GM12878 (cell line): ENCODE measurements around the gene UPF1. TPM values are rescaled to one million over a fixed set of nuclear protein-coding genes. Genes with fewer than 3 reads are reported as not detected.

Source experiments
- ATAC-seq: fragments of 200-7000 bp; cut with Tn5 transposase; 3 replicates; pipeline ENCODE4 v1.9.1; 2020; ENCODE audit warnings: mild to moderate bottlenecking, moderate library complexity
- BruUV-seq: library from RNA; stranded (reverse); fragments of 400-500 nt; replicated peaks from 2 replicates; lab custom pipeline; 2021; lab: Mats Ljungman, UMichigan
- CTCF ChIA-PET: fragments of 300-600 bp; sonication (Branson Sonifier 250); formaldehyde crosslinking; extraction: SDS; loops from one replicate; lab custom pipeline; 2021; ENCODE audit warnings: inconsistent platforms; lab: Yijun Ruan, JAX
- POLR2A ChIA-PET: fragments of 350-600 bp; formaldehyde crosslinking; extraction: SDS; loops from one replicate; lab custom pipeline; 2021; ENCODE audit warnings: inconsistent platforms; lab: Charles Lee
- RAD21 ChIA-PET: fragments of 300-600 bp; sonication (Branson Sonifier 250); formaldehyde crosslinking; loops from one replicate; lab custom pipeline; 2023; ENCODE audit warnings: antibody characterized with exemption; ENCODE audit not compliant: unreplicated experiment; lab: Charles Lee
- SMC1A ChIA-PET: fragments of 300-600 bp; sonication (Branson Sonifier 250); formaldehyde crosslinking; loops from one replicate; lab custom pipeline; 2023; ENCODE audit not compliant: unreplicated experiment, uncharacterized antibody; lab: Charles Lee
- DNase-seq: peaks from one replicate; pipeline ENCODE4 v3.0.0-alpha.2; 2011; ENCODE audit warnings: low read depth, low spot score
- FAIRE-seq: peaks from 3 replicates; lab custom pipeline; 2011; peaks lifted over from hg19 to GRCh38; lab: Jason Lieb, UNC
- H2AFZ ChIP-seq: 2 replicates; pipeline ENCODE4 v1.6.0; 2011; ENCODE audit warnings: low read depth, low read length, control low read depth; ENCODE audit not compliant: control insufficient read depth
- H3K27ac ChIP-seq: 2 replicates; pipeline ENCODE4 v1.5.1; 2011; ENCODE audit warnings: control low read depth; ENCODE audit not compliant: control insufficient read depth, insufficient read depth
- H3K27me3 ChIP-seq, 2 experiments: replicated peaks in 1 of 2; 2 replicates each; pipeline versions ENCODE4 v1.6.0 to v1.6.1; 2011; ENCODE audit warnings: low read length in 1 of 2; ENCODE audit not compliant: control insufficient read depth in 2 of 2, insufficient read depth in 2 of 2
- H3K36me3 ChIP-seq, 2 experiments: 2 replicates each; pipeline ENCODE4 v1.5.1; 2011; ENCODE audit warnings: low read length in 1 of 2; ENCODE audit not compliant: control insufficient read depth in 2 of 2, insufficient read depth in 2 of 2
- H3K4me1 ChIP-seq: 2 replicates; pipeline ENCODE4 v1.6.1; 2011; ENCODE audit warnings: mild to moderate bottlenecking, low read length, moderate library complexity, mixed read lengths; ENCODE audit not compliant: control insufficient read depth, insufficient read depth
- H3K4me2 ChIP-seq: 2 replicates; pipeline ENCODE4 v1.6.0; 2011; ENCODE audit warnings: control low read depth; ENCODE audit not compliant: control insufficient read depth, insufficient read depth
- H3K4me3 ChIP-seq: fragments of 200-600 bp; sonication (generic); 2 replicates; pipeline ENCODE4 v1.5.1; 2016
- H3K79me2 ChIP-seq: 2 replicates; pipeline ENCODE4 v1.6.0; 2011; ENCODE audit warnings: low read length; ENCODE audit not compliant: control insufficient read depth, insufficient read depth
- H3K9ac ChIP-seq: 2 replicates; pipeline ENCODE4 v1.8.0; 2011; ENCODE audit warnings: low read length, control low read depth, mixed read lengths; ENCODE audit not compliant: control insufficient read depth, insufficient read depth
- H3K9me3 ChIP-seq: replicated peaks from 3 replicates; pipeline ENCODE4 v1.5.1; 2011; ENCODE audit warnings: mild to moderate bottlenecking, low read length; ENCODE audit not compliant: control insufficient read depth, insufficient read depth
- H4K20me1 ChIP-seq: 2 replicates; pipeline ENCODE4 v1.6.0; 2011; ENCODE audit not compliant: control insufficient read depth, insufficient read depth
- ATF7 ChIP-seq: fragments of 450-650 bp; IDR thresholded peaks from 2 replicates; pipeline ENCODE4 v1.6.1; 2016; ENCODE audit warnings: low read depth, mild to moderate bottlenecking
- BMI1 ChIP-seq: fragments of 450-650 bp; IDR thresholded peaks from 2 replicates; pipeline ENCODE4 v1.6.1; 2016; ENCODE audit warnings: mild to moderate bottlenecking, moderate library complexity, borderline replicate concordance
- HDAC6 ChIP-seq: fragments of 200-600 bp; sonication (generic); IDR thresholded peaks from one replicate; pipeline ENCODE4 v1.8.0; 2017; ENCODE audit warnings: antibody characterized with exemption; ENCODE audit not compliant: unreplicated experiment
- NR2F1 ChIP-seq: fragments of 450-650 bp; conservative IDR thresholded peaks from 2 replicates; pipeline ENCODE4 v1.6.1; 2017; ENCODE audit warnings: mild to moderate bottlenecking
- WGBS: methylation state at CpG from one replicate; pipeline ENCODE4 v1.1.6; 2016; ENCODE audit warnings: low lambda C conversion rate; ENCODE audit not compliant: insufficient replicate concordance, insufficient coverage; ENCODE audit errors: missing lambda C conversion rate; 5-methylcytosine and 5-hydroxymethylcytosine counted together
- in situ Hi-C: fragments of 300-500 bp; cut with MboI; formaldehyde crosslinking; loops from 9 replicates; pipeline ENCODE4 v1.14.3; 2018; ENCODE audit warnings: mixed read lengths
- intact Hi-C: fragments of 100-400 bp; cut with micrococcal nuclease; formaldehyde crosslinking; loops from one replicate; pipeline ENCODE4 v1.14.2; 2022; ENCODE audit not compliant: unreplicated experiment
- polyA plus RNA-seq, 11 experiments: library from polyadenylated mRNA; depleted of rRNA in 4 of 11; unstranded in 6 of 11; stranded (reverse) in 5 of 11; fragments of >200 nt; fragmentation: Nextera tagmentation in 4 of 11; fragmentation: Illumina TruSeq in 1 of 11; extraction: Ambion mirVana in 4 of 11; extraction: Trizol in 1 of 11; gene quantifications; 1 replicate in 1 of 11; 2 replicates in 10 of 11; pipeline versions ENCODE4 v1.2.1 to v1.2.3, GENCODE V29; 2011 to 2016; ENCODE audit warnings: inconsistent platforms in 2 of 11, missing spikeins in 2 of 11, low read depth in 1 of 11
- total RNA-seq, 4 experiments: library from RNA; depleted of rRNA in 3 of 4; stranded (reverse); fragments of >200 nt in 3 of 4; fragmentation: Illumina TruSeq in 1 of 4; extraction: Trizol in 1 of 4; gene quantifications; 2 replicates each; pipeline versions ENCODE4 v1.2.1 to v1.2.3, GENCODE V29; 2013 to 2021
- TF ChIP-seq, protein P1 (sequence below): IDR thresholded peaks from 2 replicates; pipeline ENCODE4 v1.6.1; 2011; ENCODE audit warnings: low read depth, low read length, improper control_type of control experiment, borderline replicate concordance
- TF ChIP-seq, protein P2 (sequence below): fragments of 450-650 bp; conservative IDR thresholded peaks from 2 replicates; pipeline ENCODE4 v1.6.1; 2017; ENCODE audit warnings: mild to moderate bottlenecking, moderate library complexity
- TF ChIP-seq, protein P3 (sequence below): fragments of 450-650 bp; IDR thresholded peaks from 2 replicates; pipeline ENCODE4 v1.6.1; 2017; ENCODE audit warnings: mild to moderate bottlenecking, low read depth, inconsistent platforms; ENCODE audit not compliant: poor library complexity, severe bottlenecking

Gene UPF1
- total and polyA plus RNA-seq, 10 of the 15 experiments (the other 5 are each of a cell fraction or from before 2014, with no cell fraction given) = 0.58 to 80.9 (median 18.7) TPM

DNA sequence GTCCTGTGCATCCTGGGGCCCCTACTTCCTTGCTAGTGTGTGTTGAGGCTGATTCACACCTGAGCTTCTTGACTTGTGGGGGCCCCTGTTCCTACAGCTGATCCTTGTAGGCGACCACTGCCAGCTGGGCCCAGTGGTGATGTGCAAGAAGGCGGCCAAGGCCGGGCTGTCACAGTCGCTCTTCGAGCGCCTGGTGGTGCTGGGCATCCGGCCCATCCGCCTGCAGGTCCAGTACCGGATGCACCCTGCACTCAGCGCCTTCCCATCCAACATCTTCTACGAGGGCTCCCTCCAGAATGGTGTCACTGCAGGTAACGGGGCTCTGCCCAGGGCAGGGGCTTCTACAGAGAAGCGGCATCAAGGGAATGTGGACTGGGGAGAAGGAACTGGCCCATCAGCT is 25.5 kb downstream of the UPF1 start:
- CTCF ChIA-PET = interaction anchor here (1.7 kb wide), 1 partner anchor 10 kb away, joined by 3 read pairs; no protein-coding TSS in a partner anchor
- H3K9ac ChIP-seq = no peak overlapping the region
- POLR2A ChIA-PET = no interaction called here

More for the DNA sequence above, 25.5 kb downstream of the UPF1 start:
- FAIRE-seq (no peak), ATAC-seq (no peak), DNase-seq (no peak)
- RAD21 ChIA-PET = no interaction called here
- peaks cover 17% of the 10 kb centered on the region for H3K4me1 ChIP-seq
- H3K79me2 ChIP-seq = no peaks in the 10 kb centered on the region
- peaks cover 33 to 89% of the 10 kb centered on the region in 2 experiments for H3K36me3 ChIP-seq
- SMC1A ChIA-PET = interaction anchor here (1.0 kb wide), 1 partner anchor 10 kb away, joined by 3 read pairs; no protein-coding TSS in a partner anchor
- H4K20me1 ChIP-seq = peaks cover 6% of the 10 kb centered on the region; the same call in 1 of the 2 replicates
- in situ Hi-C loops (loop anchor here (25.0 kb wide), 1 partner anchor 395 kb away; no protein-coding TSS in a partner anchor), intact Hi-C loops (no loop called here)
- TF ChIP-seq, protein P1, sequence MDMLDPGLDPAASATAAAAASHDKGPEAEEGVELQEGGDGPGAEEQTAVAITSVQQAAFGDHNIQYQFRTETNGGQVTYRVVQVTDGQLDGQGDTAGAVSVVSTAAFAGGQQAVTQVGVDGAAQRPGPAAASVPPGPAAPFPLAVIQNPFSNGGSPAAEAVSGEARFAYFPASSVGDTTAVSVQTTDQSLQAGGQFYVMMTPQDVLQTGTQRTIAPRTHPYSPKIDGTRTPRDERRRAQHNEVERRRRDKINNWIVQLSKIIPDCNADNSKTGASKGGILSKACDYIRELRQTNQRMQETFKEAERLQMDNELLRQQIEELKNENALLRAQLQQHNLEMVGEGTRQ = no peak
- TF ChIP-seq NR2F1 (no peak), ATF7 (no peak), HDAC6 (no peak), BMI1 (no peak)
- TF ChIP-seq, protein P2, sequence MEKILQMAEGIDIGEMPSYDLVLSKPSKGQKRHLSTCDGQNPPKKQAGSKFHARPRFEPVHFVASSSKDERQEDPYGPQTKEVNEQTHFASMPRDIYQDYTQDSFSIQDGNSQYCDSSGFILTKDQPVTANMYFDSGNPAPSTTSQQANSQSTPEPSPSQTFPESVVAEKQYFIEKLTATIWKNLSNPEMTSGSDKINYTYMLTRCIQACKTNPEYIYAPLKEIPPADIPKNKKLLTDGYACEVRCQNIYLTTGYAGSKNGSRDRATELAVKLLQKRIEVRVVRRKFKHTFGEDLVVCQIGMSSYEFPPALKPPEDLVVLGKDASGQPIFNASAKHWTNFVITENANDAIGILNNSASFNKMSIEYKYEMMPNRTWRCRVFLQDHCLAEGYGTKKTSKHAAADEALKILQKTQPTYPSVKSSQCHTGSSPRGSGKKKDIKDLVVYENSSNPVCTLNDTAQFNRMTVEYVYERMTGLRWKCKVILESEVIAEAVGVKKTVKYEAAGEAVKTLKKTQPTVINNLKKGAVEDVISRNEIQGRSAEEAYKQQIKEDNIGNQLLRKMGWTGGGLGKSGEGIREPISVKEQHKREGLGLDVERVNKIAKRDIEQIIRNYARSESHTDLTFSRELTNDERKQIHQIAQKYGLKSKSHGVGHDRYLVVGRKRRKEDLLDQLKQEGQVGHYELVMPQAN = no peak
- TF ChIP-seq, protein P3, sequence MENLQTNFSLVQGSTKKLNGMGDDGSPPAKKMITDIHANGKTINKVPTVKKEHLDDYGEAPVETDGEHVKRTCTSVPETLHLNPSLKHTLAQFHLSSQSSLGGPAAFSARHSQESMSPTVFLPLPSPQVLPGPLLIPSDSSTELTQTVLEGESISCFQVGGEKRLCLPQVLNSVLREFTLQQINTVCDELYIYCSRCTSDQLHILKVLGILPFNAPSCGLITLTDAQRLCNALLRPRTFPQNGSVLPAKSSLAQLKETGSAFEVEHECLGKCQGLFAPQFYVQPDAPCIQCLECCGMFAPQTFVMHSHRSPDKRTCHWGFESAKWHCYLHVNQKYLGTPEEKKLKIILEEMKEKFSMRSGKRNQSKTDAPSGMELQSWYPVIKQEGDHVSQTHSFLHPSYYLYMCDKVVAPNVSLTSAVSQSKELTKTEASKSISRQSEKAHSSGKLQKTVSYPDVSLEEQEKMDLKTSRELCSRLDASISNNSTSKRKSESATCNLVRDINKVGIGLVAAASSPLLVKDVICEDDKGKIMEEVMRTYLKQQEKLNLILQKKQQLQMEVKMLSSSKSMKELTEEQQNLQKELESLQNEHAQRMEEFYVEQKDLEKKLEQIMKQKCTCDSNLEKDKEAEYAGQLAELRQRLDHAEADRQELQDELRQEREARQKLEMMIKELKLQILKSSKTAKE = no peak
- H2AFZ ChIP-seq = no peak overlapping the region
- WGBS = 95% methylated on average over 13 of the region's 13 CpGs
- H3K4me2 ChIP-seq = no peak overlapping the region
- no peaks in the 10 kb centered on the region for H3K27me3 ChIP-seq
- no peak overlapping the region for H3K4me3 ChIP-seq
- no peaks in the 10 kb centered on the region for H3K9me3 ChIP-seq
- BruUV-seq = no TSS peak
- no peak overlapping the region for H3K27ac ChIP-seq
